Measurements from ENCODE around the gene TAF15. TPM values are rescaled to one million over a fixed set of nuclear protein-coding genes. Genes with fewer than 3 reads are reported as not detected.

The TAF15 gene
- total RNA-seq, 1 donor from 2014 or later = 36.1 TPM

- DNase-seq (ENCODE audit: low read depth) = no peak
- peak overlapping the region; percentile 32 for H3K4me3 ChIP-seq (ENCODE audit: low read depth, low read length)
- H3K36me3 ChIP-seq (ENCODE audit: control insufficient read depth, insufficient read depth, low read length) = no peaks in the 10 kb centered on the region
- TF ChIP-seq CTCF (IDR thresholded peaks at IDR 0.05; ENCODE audit: insufficient read depth, low read length, poor library complexity, severe bottlenecking) = no peak
- H3K27me3 ChIP-seq (ENCODE audit: control insufficient read depth, insufficient read depth, low read length) = peaks cover 32% of the 10 kb centered on the region
Measured at GRCh38 chr17:35795871-35796265, 13.4 kb upstream of the TAF15 start.

GRCh38 chr17:35796942-35797341 lies 12.3 kb upstream of the TAF15 start:
- peaks cover 32% of the 10 kb centered on the region for H3K27me3 ChIP-seq (ENCODE audit: control insufficient read depth, insufficient read depth, low read length)

GRCh38 chr17:35797370-35797769 lies 11.9 kb upstream of the TAF15 start:
- no peak for DNase-seq (ENCODE audit: low read depth)
- TF ChIP-seq CTCF (IDR thresholded peaks at IDR 0.05; ENCODE audit: insufficient read depth, low read length, poor library complexity, severe bottlenecking) = no peak
- no peaks in the 10 kb centered on the region for H3K36me3 ChIP-seq (ENCODE audit: control insufficient read depth, insufficient read depth, low read length)
- H3K27me3 ChIP-seq (ENCODE audit: control insufficient read depth, insufficient read depth, low read length) = peaks cover 30% of the 10 kb centered on the region
- no peak overlapping the region for H3K4me3 ChIP-seq (ENCODE audit: low read depth, low read length)

More at GRCh38 chr17:35796942-35797341, 12.3 kb upstream of the TAF15 start:
- TF ChIP-seq CTCF (IDR thresholded peaks at IDR 0.05; ENCODE audit: insufficient read depth, low read length, poor library complexity, severe bottlenecking) = no peak
- no peak overlapping the region for H3K4me3 ChIP-seq (ENCODE audit: low read depth, low read length)
- no peaks in the 10 kb centered on the region for H3K36me3 ChIP-seq (ENCODE audit: control insufficient read depth, insufficient read depth, low read length)
- no peak for DNase-seq (ENCODE audit: low read depth)

- peaks cover 30% of the 10 kb centered on the region for H3K27me3 ChIP-seq (ENCODE audit: control insufficient read depth, insufficient read depth, low read length)
- TF ChIP-seq CTCF (IDR thresholded peaks at IDR 0.05; ENCODE audit: insufficient read depth, low read length, poor library complexity, severe bottlenecking) = no peak
- no peak for DNase-seq (ENCODE audit: low read depth)
- H3K4me3 ChIP-seq (ENCODE audit: low read depth, low read length) = no peak overlapping the region
- H3K36me3 ChIP-seq (ENCODE audit: control insufficient read depth, insufficient read depth, low read length) = no peaks in the 10 kb centered on the region
Measured at GRCh38 chr17:35797918-35798317, 11.4 kb upstream of the TAF15 start.

GRCh38 chr17:35799942-35800341 lies 9.3 kb upstream of the TAF15 start:
- Histone ChIP-seq H3K27me3 (ENCODE audit: control insufficient read depth, insufficient read depth, low read length) (peaks cover 22% of the 10 kb centered on the region), H3K4me3 (ENCODE audit: low read depth, low read length) (no peak overlapping the region), H3K36me3 (ENCODE audit: control insufficient read depth, insufficient read depth, low read length) (no peaks in the 10 kb centered on the region)
- no peak for DNase-seq (ENCODE audit: low read depth)
- TF ChIP-seq CTCF (IDR thresholded peaks at IDR 0.05; ENCODE audit: insufficient read depth, low read length, poor library complexity, severe bottlenecking) = no peak

- no peak for TF ChIP-seq CTCF (IDR thresholded peaks at IDR 0.05; ENCODE audit: insufficient read depth, low read length, poor library complexity, severe bottlenecking)
- Histone ChIP-seq H3K36me3 (ENCODE audit: control insufficient read depth, insufficient read depth, low read length) (no peaks in the 10 kb centered on the region), H3K4me3 (ENCODE audit: low read depth, low read length) (no peak overlapping the region), H3K27me3 (ENCODE audit: control insufficient read depth, insufficient read depth, low read length) (peaks cover 11% of the 10 kb centered on the region)
- DNase-seq (ENCODE audit: low read depth) = no peak
Measured at GRCh38 chr17:35801583-35802224, 7.6 kb upstream of the TAF15 start.
